ENCODE measurements around the gene TENT4B.

- TF ChIP-seq CTCF (conservative IDR thresholded peaks at IDR 0.05 in 1 of 2, IDR thresholded peaks at IDR 0.05 in 1 of 2; ENCODE audit: low read depth in 1 of 2, low read length in 2 of 2) (no peak), EZH2 (IDR thresholded peaks at IDR 0.05; ENCODE audit: low read length, missing control alignments) (no peak)
Measured at GRCh38 chr16:50275428-50276325, 122.6 kb downstream of the TENT4B start.
